GM20000 (cell line): ENCODE measurements around the gene WNK2.

Source experiments
- DNase-seq: peaks from one replicate; pipeline ENCODE4 v3.0.0; 2012; ENCODE audit warnings: low spot score
- TF ChIP-seq, protein P1 (sequence below): IDR thresholded peaks from 2 replicates; pipeline ENCODE4 v1.5.1; 2012; ENCODE audit warnings: mild to moderate bottlenecking, control low read depth; ENCODE audit errors: extremely low read depth, missing control alignments

The WNK2 gene

GRCh38 chr9:93309889-93310425 is 126.0 kb downstream of the WNK2 start:
- TF ChIP-seq, protein P1, sequence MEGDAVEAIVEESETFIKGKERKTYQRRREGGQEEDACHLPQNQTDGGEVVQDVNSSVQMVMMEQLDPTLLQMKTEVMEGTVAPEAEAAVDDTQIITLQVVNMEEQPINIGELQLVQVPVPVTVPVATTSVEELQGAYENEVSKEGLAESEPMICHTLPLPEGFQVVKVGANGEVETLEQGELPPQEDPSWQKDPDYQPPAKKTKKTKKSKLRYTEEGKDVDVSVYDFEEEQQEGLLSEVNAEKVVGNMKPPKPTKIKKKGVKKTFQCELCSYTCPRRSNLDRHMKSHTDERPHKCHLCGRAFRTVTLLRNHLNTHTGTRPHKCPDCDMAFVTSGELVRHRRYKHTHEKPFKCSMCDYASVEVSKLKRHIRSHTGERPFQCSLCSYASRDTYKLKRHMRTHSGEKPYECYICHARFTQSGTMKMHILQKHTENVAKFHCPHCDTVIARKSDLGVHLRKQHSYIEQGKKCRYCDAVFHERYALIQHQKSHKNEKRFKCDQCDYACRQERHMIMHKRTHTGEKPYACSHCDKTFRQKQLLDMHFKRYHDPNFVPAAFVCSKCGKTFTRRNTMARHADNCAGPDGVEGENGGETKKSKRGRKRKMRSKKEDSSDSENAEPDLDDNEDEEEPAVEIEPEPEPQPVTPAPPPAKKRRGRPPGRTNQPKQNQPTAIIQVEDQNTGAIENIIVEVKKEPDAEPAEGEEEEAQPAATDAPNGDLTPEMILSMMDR: no peak
- DNase-seq: no peak

GRCh38 chr9:93315118-93315517 is 131.2 kb downstream of the WNK2 start:
- TF ChIP-seq, protein P1: no peak
- DNase-seq: no peak

- no peak for DNase-seq
- TF ChIP-seq, protein P1: no peak
Observed at GRCh38 chr9:93315960-93316359, 132.0 kb downstream of the WNK2 start.

DNA sequence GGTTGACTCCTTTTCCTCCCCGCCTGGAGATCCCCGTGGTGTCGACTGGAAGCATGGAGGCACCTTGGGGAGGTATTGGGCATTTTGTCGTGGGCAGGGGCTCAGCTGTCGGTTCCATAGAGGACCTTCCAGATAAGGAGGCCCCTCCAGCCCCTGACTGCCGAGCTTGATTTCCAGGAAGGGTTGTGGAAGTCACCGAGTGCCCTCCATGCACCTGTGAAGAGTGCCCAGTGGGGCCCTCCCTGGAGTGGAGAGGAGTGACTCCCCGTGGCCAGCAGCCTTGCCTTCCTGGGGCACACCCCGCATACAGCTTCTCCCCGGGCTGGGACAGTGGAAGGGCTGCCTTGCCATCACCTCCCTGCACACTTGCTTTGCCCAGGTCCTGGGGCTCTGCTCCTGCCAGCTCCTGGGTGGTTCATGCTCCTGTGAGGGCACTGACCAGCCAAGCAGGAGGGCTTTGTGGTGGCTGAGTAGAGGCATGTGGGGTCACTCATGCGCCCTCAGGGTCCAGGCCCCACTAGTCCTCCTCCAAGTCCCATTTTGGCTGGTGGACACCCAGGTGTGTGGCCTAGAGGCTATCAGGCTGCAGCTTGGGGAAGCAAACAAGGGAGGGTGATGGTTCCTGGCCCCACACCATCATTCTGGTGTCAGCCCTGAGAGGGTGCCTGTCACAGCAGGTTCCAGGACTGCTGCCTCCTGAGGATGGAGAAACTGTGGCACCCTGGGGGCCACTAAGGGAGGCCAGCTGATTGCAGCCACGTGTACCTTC is 133.0 kb downstream of the WNK2 start:
- TF ChIP-seq, protein P1: no peak
- DNase-seq: no peak

GRCh38 chr9:93317495-93318094 is 133.7 kb downstream of the WNK2 start:
- DNase-seq: no peak
- TF ChIP-seq, protein P1: no peak

DNA sequence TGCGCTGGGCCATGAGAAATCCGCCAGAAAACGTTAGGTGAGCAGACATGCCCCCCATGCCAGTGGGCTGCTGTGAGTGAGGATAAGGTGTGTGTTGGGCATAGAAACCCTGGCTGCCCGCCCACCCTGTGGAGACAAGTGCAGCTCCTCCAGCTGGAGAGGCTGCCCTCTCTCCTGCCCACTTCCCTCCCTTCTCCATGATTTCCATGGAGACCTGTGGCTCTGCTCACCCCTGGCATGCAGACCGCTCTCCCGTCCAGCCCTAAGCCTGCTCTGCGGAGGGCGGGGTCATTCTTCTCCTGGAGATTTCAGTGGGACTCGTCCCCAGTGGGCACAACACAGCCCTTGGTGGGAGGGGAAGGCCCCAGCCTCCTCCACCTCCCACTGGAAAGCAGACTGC is 134.5 kb downstream of the WNK2 start:
- TF ChIP-seq, protein P1: no peak
- no peak for DNase-seq

- TF ChIP-seq, protein P1: no peak
- DNase-seq: no peak
Observed at GRCh38 chr9:93319301-93319991, 135.5 kb downstream of the WNK2 start.
